Measurements from ENCODE around the gene NKX1-1.

NKX1-1 gene

GRCh38 chr4:1370321-1371124 is 35.7 kb downstream of the NKX1-1 start:
- DNase-seq = no peak

GRCh38 chr4:1369479-1370079 is 36.7 kb downstream of the NKX1-1 start:
- no peak for DNase-seq

GRCh38 chr4:1369091-1369450 is 37.2 kb downstream of the NKX1-1 start:
- no peak for DNase-seq

GRCh38 chr4:1368421-1369090 is 37.7 kb downstream of the NKX1-1 start:
- DNase-seq = no peak

- no peak for DNase-seq
Observed at GRCh38 chr4:1367936-1368289, 38.3 kb downstream of the NKX1-1 start.

GRCh38 chr4:1367230-1367935 is 38.9 kb downstream of the NKX1-1 start:
- DNase-seq = no peak

- no peak for DNase-seq
Observed at GRCh38 chr4:1366371-1367229, 39.6 kb downstream of the NKX1-1 start.

- DNase-seq = no peak
Observed at GRCh38 chr4:1365271-1366178, 40.7 kb downstream of the NKX1-1 start.

- DNase-seq = no peak
Observed at GRCh38 chr4:1364748-1365147, 41.5 kb downstream of the NKX1-1 start.

GRCh38 chr4:1364217-1364616 is 42.0 kb downstream of the NKX1-1 start:
- DNase-seq = no peak

GRCh38 chr4:1363513-1363912 is 42.7 kb downstream of the NKX1-1 start:
- DNase-seq = no peak

GRCh38 chr4:1362521-1362920 is 43.7 kb downstream of the NKX1-1 start:
- DNase-seq = no peak

- no peak for DNase-seq
Observed at GRCh38 chr4:1362046-1362445, 44.2 kb downstream of the NKX1-1 start.

GRCh38 chr4:1361431-1361830 is 44.8 kb downstream of the NKX1-1 start:
- DNase-seq = no peak

GRCh38 chr4:1360423-1361283 is 45.6 kb downstream of the NKX1-1 start:
- DNase-seq = no peak

GRCh38 chr4:1359976-1360375 is 46.3 kb downstream of the NKX1-1 start:
- DNase-seq = no peak

GRCh38 chr4:1359144-1359501 is 47.1 kb downstream of the NKX1-1 start:
- no peak for DNase-seq

GRCh38 chr4:1358421-1359143 is 47.7 kb downstream of the NKX1-1 start:
- no peak for DNase-seq

- no peak for DNase-seq
Observed at GRCh38 chr4:1357356-1358248, 48.6 kb downstream of the NKX1-1 start.

Measured in T1000 (cell line).